SK-MEL-5 (cell line): Measurements from ENCODE around the gene PTPRZ1. TPM values are rescaled to one million over a fixed set of nuclear protein-coding genes. Genes with fewer than 3 reads are reported as not detected.

Source experiments
- DNase-seq: peaks from one replicate; pipeline ENCODE4 v3.0.0-alpha.2; 2016; ENCODE audit warnings: low read depth, low spot score
- in situ Hi-C: cut with HindIII; loops from 2 replicates; pipeline ENCODE4 v1.10.0; 2016; ENCODE audit warnings: low sequenced_read_pairs, high pct_unique_total_duplicates, low pct_unique_long_range_greater_than_20kb
- total RNA-seq: library from RNA; depleted of rRNA; stranded (reverse); fragments of >200 nt; shearing (Covaris generic); gene quantifications from 2 replicates; pipeline ENCODE4 v1.2.3, GENCODE V29; 2014

The PTPRZ1 gene
- total RNA-seq, 1 experiment from 2014 or later, result 39.0 TPM

DNA sequence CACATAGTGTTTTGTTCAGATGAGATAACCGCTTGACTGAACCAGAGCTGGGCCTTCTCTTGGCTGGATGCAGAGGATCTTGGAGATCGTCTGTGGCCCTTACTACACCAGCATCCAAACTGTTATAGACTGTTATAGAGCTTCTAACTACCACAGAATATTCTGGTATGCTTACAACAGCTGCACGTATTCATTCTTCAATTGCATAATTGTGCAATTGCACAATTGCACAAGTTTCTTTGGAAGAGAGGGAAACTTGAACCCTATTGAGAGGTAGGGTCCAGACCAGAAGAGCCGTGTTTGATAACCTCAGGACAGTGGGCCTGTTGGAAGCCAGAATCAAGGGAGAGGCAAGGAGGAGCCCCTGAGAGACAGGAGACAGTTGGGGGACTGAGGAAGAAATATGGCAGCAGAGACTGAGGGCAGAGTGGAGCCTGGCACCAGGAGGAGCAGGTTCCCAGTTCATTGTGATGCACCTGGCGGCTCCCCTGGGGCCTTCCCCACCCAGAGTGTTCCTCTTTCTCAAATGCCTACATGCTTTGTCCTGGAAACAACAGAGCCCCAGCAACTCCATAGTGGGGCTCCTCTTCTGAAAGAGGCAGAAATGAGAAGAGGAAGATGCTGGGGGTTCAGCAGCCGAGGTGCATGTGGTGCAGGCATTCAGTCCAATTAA is 64.1 kb downstream of the PTPRZ1 start:
- in situ Hi-C loops, result no loop called here

DNA sequence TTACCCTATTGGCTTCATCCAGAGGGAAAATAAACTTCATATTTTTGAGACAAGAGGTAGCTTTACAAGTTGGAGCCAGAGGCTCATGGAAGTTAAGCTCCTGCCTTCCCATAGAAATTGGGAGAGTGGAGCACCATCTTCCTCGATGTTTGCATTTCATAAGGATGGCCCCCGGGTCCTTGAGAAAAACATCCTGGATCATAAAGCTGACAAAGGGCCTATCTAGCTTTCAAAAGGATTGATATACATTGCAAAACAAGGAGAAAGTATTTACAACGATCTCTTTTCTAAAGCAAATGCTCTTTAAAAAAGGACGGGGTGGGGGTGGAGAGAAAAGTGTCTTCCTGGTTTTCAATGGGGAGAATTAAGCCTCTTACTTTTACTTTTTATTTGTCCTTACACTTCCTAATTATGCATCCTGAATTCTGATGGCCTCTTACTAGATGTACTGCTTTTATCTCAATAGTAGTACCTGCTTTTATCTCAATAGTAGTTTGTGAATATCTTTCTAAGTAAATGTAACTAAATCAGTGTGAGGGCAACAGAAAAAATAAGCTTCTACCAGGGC is 65.6 kb downstream of the PTPRZ1 start:
- no peak for DNase-seq
- in situ Hi-C loops, result no loop called here

More for the DNA sequence above, 64.1 kb downstream of the PTPRZ1 start:
- DNase-seq, result no peak

GRCh38 chr7:121940918-121941317 is 68.0 kb downstream of the PTPRZ1 start:
- no peak for DNase-seq
- in situ Hi-C loops, result no loop called here

DNA sequence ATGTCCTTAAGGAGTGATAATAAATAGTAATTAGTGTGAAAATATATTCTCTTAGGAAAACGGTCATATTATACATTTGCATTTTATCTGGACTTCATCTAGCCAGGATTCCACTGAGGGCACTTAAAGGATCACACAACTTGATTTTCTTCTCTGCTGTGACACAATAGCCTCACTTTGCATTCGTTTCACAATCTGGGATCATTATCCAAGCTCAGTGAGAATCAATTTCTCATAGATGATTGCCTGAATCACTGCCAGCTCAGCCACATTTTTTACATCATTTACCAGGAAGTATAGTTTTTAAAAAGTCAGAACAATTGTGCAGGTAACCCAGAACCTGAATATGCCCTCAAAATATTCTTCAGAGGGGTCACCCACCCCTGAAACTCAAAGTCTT is 68.9 kb downstream of the PTPRZ1 start:
- no peak for DNase-seq
- in situ Hi-C loops, result no loop called here

DNA sequence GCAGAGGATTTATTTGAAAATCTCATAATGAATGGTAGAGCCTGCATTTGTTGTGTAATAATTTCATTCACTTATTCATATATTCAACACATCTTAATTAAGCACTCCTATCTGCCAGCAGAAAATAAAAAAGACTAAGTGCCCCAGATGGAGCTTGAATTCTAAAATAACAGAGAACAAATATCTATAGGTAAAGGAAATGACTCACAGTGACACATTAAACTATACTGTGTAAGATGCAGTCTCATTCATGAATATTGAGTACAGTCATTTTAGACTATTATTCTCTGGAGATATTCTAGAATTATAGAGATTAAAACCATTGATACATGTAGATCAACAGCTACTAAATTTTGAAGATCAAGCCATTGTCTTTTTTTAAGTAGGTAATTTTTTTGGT is 72.1 kb downstream of the PTPRZ1 start:
- DNase-seq, result no peak
- in situ Hi-C loops, result no loop called here

DNA sequence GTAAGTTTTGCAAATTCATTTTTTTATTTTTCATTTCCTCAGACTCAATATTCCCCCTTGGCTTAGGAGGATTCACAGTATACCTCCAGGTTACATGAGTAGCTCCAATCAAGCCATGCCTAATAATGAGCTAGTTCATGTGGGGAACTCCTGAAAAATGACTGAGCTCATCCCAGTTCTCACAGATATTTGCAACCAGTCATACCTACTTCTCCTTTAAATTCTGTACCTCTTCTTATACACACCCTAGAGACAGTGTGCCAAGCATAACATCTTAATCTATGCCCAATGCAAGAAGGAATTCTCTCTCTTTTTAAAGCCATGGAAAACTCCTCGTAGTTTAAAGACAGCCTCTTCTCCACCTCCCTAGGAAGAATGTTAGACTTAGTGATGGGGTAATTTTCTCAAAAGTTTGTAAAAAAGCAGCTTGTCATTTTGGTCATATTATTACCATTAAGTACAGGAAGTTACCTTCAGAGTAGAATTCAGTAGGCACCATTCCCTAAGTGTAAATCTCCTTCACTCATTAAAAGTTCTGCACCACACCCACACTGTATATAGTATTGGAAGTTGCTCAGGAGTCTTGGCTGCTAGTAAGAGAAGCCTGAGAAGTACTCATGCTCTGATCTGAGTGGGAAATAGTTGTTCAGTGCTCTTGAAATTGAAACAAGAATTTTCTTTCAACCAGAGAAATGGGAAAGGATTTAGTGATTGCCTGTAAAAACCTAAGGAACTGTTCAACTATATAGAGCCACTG is 72.7 kb downstream of the PTPRZ1 start:
- no peak for DNase-seq
- in situ Hi-C loops, result no loop called here

- no peak for DNase-seq
- in situ Hi-C loops, result no loop called here
Observed at GRCh38 chr7:121953164-121953563, 80.2 kb downstream of the PTPRZ1 start.

DNA sequence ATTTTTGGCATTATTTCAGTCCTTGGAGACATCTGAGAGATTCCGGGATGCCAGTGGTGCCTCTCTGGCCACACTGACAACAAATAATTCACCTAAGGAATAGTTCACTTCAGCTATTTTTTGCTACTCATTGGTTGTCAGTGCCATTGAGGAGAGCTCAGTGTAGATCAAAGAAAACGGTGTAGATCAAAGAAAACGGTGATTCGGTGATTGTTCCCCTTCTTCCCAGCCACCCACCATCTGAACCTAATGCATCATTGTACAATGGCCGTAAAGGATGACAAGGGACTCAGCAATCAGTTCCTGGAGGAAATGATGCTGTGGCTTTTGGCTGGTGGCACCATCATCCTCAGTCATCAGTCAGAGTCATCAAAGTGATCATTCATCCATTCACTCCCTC is 80.6 kb downstream of the PTPRZ1 start:
- in situ Hi-C loops, result no loop called here
- DNase-seq, result no peak

- in situ Hi-C loops, result no loop called here
- no peak for DNase-seq
Observed at GRCh38 chr7:121954803-121955202, 81.8 kb downstream of the PTPRZ1 start.

DNA sequence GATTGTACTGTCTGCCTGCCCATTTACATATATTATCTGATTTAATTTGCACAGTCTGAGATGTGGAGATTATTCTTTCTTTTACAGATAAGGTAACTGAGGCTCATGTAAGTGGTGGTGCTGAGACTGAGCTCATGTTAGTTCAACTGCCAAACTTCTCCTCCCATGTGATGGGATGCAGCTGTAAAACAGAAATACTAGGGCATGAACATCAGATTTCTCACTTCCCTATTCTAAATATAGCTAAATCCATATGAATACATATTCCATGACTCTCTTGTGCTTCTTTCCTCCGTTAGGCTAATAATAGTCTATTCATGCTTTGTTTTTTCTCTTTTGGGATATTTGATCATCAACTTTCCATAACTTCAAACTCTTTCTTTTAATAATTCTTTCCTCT is 84.7 kb downstream of the PTPRZ1 start:
- no peak for DNase-seq
- in situ Hi-C loops, result no loop called here

DNA sequence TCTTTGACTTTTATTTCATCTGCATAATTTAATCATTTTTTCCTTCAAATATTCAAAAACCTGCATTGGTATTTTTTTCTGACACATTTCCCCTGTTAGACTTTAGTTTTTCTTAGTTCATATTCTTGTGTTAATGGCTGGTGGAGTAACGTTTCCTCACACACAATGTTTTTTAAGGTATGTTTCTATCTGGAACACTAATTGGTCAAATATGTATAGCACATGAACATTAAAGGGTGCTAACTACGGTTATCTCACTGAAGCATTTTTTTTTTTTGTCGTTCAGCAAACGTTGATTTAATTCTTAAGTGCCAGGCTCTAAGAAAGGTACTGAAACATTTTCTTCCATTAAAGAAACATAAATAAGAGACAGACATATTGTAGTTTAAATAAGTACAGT is 87.7 kb downstream of the PTPRZ1 start:
- no peak for DNase-seq
- in situ Hi-C loops, result no loop called here

DNA sequence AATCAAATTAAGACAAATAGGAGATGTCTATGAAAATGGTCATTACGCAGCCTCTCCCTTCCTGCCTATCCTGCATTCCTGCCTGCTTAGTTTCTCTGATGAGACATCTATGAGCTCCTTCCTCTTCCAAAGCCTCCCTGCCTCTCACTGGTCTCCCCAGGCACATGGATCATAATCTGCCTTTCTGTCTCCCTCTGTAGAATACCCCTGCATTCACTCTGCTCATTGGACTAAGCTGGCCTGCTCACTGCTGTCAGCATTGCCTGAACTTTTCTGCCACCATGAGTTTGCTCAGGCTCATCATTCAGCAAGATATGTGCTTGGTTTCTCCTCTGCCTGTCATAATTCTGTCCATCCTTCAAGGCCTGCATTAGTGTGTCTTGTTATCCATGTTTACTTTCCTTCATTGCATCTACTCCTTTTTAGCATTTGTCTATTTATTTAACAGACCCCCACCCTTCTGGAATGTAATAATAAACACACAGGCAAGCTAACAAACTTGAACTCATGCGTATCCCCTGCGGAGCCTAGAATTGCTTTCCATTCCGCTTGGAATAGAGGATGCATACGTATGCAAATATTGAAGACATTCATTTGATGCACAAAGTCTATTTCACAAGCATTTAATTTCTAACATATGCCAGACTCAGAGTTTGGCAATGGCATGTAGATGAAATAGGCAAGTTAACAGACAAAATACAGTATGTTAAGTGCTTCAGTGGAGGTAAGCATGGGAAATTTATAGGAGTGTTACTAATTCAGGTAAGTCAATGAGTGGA is 88.3 kb downstream of the PTPRZ1 start:
- in situ Hi-C loops, result no loop called here
- peak; percentile 59 for DNase-seq

GRCh38 chr7:121966276-121966934 is 93.4 kb downstream of the PTPRZ1 start:
- in situ Hi-C loops, result no loop called here
- DNase-seq, result no peak

DNA sequence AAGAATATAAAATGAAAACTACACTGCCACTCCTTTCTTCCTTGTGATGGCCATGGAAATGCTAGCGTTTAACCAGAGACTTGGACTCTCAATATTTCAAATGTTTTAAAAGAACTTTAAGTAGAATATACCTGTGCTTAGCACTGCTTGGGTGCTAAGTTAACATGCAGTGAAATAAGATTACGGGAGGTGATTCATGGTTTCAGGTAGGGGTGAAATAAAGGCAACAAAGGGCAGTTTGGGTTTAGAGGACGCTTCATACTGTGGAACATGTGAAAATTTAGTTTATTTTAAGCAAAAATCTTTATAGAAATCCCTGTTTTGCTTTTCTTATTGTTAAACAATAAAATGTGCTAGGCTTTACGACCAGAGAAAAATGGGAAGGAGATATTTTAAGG is 94.0 kb downstream of the PTPRZ1 start:
- DNase-seq, result no peak
- in situ Hi-C loops, result no loop called here

DNA sequence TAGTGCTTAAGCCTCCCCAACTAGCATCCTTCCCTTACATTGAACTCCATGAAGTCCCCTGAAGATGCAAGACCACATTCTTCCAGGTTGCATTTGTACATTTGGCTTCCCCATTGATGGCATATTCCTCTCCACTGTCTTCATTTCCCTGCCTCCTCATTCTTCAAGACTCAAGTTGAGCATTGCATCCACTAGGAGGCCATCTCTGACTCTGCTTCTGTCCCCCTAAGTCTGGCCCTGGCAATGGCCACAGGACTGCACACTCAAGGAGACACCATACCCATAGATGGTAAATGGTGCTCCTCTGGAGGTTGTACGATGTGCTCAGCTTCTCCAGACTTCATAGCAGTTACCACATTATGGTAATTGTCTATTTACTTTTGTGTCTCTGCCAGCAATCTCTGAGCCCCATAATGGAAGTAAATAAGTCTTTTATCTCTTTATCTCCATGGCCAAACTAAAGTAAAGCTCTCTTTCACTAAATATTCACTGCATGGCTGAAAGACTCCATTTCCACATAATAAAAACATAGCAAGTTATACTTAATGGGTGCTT is 112.6 kb downstream of the PTPRZ1 start:
- in situ Hi-C loops, result no loop called here
- DNase-seq, result peak; percentile 59

DNA sequence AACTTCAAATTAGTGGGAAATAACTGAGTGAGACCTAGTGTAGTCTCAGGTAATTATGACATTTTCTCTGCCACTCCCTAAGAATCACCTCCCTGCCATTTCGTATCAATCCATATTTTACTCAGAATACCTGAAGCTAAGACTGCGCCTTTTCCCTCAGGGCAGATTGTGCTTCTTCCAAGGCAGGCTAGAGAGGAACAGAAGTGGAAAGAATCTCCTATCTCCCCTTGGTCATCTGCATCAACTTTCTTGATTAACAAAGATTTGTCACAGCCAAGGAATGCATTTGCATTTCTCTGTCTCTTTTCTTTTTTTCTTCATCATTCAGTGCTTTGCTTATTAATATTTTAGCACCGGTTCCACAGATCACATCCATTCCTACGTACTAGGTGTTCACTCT is 119.1 kb downstream of the PTPRZ1 start:
- no peak for DNase-seq
- in situ Hi-C loops, result no loop called here

- peak; percentile 92 for DNase-seq
- in situ Hi-C loops, result no loop called here
Observed at GRCh38 chr7:121994625-121995410, 121.9 kb downstream of the PTPRZ1 start.
